ACC112 (cell line): ENCODE data around the gene SALL3.
"Not testable (repeated sequence)": the region's sequence is repeated elsewhere in the genome, so short reads cannot be mapped to it uniquely, and the experiment has no call there.

Source experiments
- H2AFZ ChIP-seq: fragments of 200-600 bp; sonication (generic); one replicate; pipeline ENCODE4 v1.6.0; 2017; ENCODE audit warnings: antibody characterized with exemption, low read length; ENCODE audit not compliant: unreplicated experiment
- H3K27ac ChIP-seq: fragments of 200-600 bp; sonication (generic); 2 replicates; pipeline ENCODE4 v1.5.1; 2014; ENCODE audit warnings: low read depth, mild to moderate bottlenecking, antibody characterized with exemption, low read length, moderate library complexity
- H3K27me3 ChIP-seq: fragments of 200-600 bp; sonication (generic); 2 replicates; pipeline ENCODE4 v1.6.1; 2014; ENCODE audit warnings: mild to moderate bottlenecking, antibody characterized with exemption, low read length, moderate library complexity, mixed read lengths; ENCODE audit not compliant: insufficient read depth
- H3K36me3 ChIP-seq: fragments of 200-600 bp; sonication (generic); 2 replicates; pipeline ENCODE4 v1.6.1; 2016; ENCODE audit warnings: mild to moderate bottlenecking, antibody characterized with exemption, low read length, moderate library complexity, mixed read lengths; ENCODE audit not compliant: insufficient read depth
- H3K4me1 ChIP-seq: fragments of 200-600 bp; sonication (generic); one replicate; pipeline ENCODE4 v1.6.1; 2016; ENCODE audit warnings: low read length, mixed read lengths; ENCODE audit not compliant: insufficient read depth, unreplicated experiment, control insufficient read depth
- H3K4me3 ChIP-seq: fragments of 200-600 bp; sonication (generic); 2 replicates; pipeline ENCODE4 v1.5.1; 2014; ENCODE audit warnings: mild to moderate bottlenecking, low read depth, low read length
- H3K79me2 ChIP-seq: fragments of 200-600 bp; sonication (generic); one replicate; pipeline ENCODE4 v1.6.0; 2016; ENCODE audit warnings: low read length; ENCODE audit not compliant: control insufficient read depth, unreplicated experiment, insufficient read depth

Gene SALL3

GRCh38 chr18:78979730-78980278, at the start of gene SALL3:
Gene SALL3, plus strand, starts transcription at chr18:78979818. Its CDS starts 457 bp downstream, at chr18:78980275.
- no peaks in the 10 kb centered on the region for H3K79me2 ChIP-seq
- H3K36me3 ChIP-seq, result no peaks in the 10 kb centered on the region
- no peak within 1 kb of the TSS for H3K27ac ChIP-seq
- no peaks in the 10 kb centered on the region for H3K4me1 ChIP-seq
- H2AFZ ChIP-seq, result no peak within 1 kb of the TSS
- H3K4me3 ChIP-seq, result no peak within 1 kb of the TSS
- H3K27me3 ChIP-seq, result peaks cover 90% of the 10 kb centered on the region

DNA sequence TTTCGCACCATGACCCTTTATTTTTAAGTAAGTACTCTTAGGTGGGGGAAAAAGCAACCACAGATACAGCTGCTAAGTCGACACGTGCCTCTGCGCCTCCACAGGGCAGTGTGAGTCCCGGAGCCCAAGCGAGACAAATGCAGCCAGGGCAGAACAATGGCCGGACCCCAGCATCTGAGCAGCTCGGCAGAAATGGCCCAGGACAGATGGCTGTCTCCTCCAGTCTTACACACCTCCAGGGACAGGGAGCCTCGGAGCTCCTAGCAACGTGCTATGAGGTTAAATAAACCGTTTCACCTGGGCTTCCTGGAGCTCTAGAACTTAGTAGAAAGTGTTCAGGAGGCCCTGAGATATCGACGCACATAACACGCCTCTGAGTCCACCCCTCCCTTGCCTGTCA, 47.3 kb upstream of the SALL3 start:
- Histone ChIP-seq H3K27me3 (no peaks in the 10 kb centered on the region), H2AFZ (no peak overlapping the region), H3K79me2 (no peaks in the 10 kb centered on the region), H3K4me1 (no peaks in the 10 kb centered on the region), H3K36me3 (no peaks in the 10 kb centered on the region), H3K4me3 (no peak overlapping the region), H3K27ac (no peak overlapping the region)

- Histone ChIP-seq H2AFZ (no peak overlapping the region), H3K79me2 (no peaks in the 10 kb centered on the region), H3K4me3 (no peak overlapping the region), H3K4me1 (no peaks in the 10 kb centered on the region), H3K27ac (no peak overlapping the region), H3K27me3 (no peaks in the 10 kb centered on the region), H3K36me3 (no peaks in the 10 kb centered on the region)
Observed at GRCh38 chr18:78934003-78934402, 45.6 kb upstream of the SALL3 start.

DNA sequence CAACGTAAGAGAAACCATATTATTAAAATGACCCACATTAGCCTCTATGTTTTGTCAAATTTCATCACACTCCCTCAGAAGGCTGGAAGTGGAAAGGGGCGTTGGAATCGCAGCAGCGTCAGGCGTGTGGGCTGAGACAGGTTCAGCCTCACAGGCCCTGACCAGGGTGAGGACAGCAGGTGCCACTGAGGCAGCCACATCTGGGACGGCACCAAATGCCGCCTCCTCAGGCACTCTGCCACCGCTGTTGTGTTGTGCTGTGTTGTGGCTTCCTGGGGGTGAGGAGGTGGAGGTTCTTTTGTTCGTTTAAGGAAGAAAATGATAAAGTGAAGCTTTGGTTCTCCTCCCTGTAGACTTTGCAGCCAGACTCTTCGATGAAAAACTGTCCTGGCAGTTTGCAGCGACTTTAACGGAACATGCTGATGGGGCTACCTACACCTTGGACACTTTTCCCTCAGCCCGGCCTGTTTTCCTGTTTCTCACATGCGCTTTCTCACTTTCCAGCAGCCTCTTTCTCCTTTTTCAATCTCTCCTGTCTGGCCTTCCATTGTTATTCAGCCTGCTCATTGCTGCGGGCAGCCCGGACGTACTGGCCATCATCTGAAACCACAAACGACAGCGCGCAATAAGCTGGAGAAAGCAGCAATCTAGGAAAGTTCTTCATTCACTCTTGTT, 44.9 kb upstream of the SALL3 start:
- no peak overlapping the region for H2AFZ ChIP-seq
- no peaks in the 10 kb centered on the region for H3K79me2 ChIP-seq
- H3K36me3 ChIP-seq, result no peaks in the 10 kb centered on the region
- no peak overlapping the region for H3K4me3 ChIP-seq
- H3K27ac ChIP-seq, result no peak overlapping the region
- no peaks in the 10 kb centered on the region for H3K27me3 ChIP-seq
- no peaks in the 10 kb centered on the region for H3K4me1 ChIP-seq

DNA sequence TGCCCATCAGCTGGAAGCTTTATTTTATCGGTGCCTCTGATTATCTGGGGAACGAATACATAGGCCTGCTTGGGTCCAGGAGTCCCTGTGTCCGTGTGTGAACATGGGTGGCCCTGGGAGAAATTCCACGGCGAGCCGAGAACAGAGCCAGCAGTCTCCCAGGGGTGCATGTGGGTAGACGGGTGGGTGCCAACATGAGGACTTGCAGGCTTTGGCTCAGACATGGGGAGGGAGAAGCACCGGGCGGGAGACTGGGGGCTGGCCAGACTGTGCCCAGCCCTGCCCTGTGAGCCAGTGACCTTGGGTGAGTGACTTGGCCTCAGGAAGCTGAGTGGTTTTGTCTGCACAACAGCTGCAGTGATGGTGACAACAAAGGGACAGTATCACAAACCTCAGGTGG, 44.2 kb upstream of the SALL3 start:
- H3K4me1 ChIP-seq, result no peaks in the 10 kb centered on the region
- H3K27ac ChIP-seq, result no peak overlapping the region
- no peak overlapping the region for H2AFZ ChIP-seq
- H3K27me3 ChIP-seq, result no peaks in the 10 kb centered on the region
- no peaks in the 10 kb centered on the region for H3K79me2 ChIP-seq
- H3K4me3 ChIP-seq, result no peak overlapping the region
- no peaks in the 10 kb centered on the region for H3K36me3 ChIP-seq

- Histone ChIP-seq H3K4me3 (no peak overlapping the region), H3K4me1 (no peaks in the 10 kb centered on the region), H3K27me3 (no peaks in the 10 kb centered on the region), H3K36me3 (no peaks in the 10 kb centered on the region), H2AFZ (no peak overlapping the region), H3K27ac (no peak overlapping the region), H3K79me2 (no peaks in the 10 kb centered on the region)
Observed at GRCh38 chr18:78936251-78937005, 43.2 kb upstream of the SALL3 start.

GRCh38 chr18:78937166-78937565, 42.5 kb upstream of the SALL3 start:
- Histone ChIP-seq H3K4me1 (no peaks in the 10 kb centered on the region), H3K36me3 (no peaks in the 10 kb centered on the region), H3K27ac (no peak overlapping the region), H2AFZ (no peak overlapping the region), H3K27me3 (no peaks in the 10 kb centered on the region), H3K79me2 (no peaks in the 10 kb centered on the region), H3K4me3 (no peak overlapping the region)

GRCh38 chr18:78939105-78939504, 40.5 kb upstream of the SALL3 start:
- no peaks in the 10 kb centered on the region for H3K79me2 ChIP-seq
- H3K27me3 ChIP-seq, result no peaks in the 10 kb centered on the region
- H3K27ac ChIP-seq, result no peak overlapping the region
- no peaks in the 10 kb centered on the region for H3K36me3 ChIP-seq
- no peaks in the 10 kb centered on the region for H3K4me1 ChIP-seq
- H3K4me3 ChIP-seq, result no peak overlapping the region
- no peak overlapping the region for H2AFZ ChIP-seq

DNA sequence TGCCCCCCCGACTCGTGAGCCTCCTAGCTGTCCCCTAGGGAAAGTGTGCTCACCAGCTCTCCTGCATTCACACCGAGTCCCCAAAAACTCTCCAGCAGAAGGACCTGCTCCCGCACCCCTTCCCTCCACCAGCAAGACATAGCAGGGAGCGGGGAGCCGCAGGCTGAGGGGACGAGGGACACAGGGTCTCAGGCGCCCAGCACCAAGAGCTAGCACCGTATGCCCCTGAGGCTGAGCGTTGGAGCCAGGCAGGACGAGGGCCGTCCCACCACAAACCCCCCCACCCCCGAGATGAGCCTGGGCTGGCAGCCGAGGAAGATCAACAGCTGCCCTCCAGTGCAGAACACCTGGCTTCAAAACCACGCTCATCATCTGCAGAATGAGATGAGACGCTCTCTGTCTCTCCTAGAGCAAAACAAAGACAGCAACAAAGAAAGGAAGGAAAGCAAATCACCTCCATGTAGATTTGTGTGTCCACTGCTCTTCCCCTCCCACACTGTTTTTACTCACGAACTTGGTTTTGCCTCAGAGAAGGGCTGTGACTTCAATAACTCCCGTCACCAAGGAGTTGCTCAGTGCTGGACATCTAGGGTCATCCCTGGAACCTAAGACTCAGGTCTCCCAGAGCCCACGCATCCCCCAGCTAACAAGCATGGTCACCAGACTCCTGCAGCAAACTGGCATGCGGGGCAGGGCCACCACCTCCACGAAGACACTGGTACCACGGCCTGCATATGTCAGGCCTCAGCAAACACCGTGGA, 39.7 kb upstream of the SALL3 start:
- no peak overlapping the region for H3K27ac ChIP-seq
- no peaks in the 10 kb centered on the region for H3K27me3 ChIP-seq
- no peak overlapping the region for H3K4me3 ChIP-seq
- H2AFZ ChIP-seq, result no peak overlapping the region
- no peaks in the 10 kb centered on the region for H3K36me3 ChIP-seq
- H3K4me1 ChIP-seq, result no peaks in the 10 kb centered on the region
- no peaks in the 10 kb centered on the region for H3K79me2 ChIP-seq

- not testable (repeated sequence) for H3K27me3 ChIP-seq, H2AFZ ChIP-seq, H3K4me1 ChIP-seq, H3K79me2 ChIP-seq, H3K4me3 ChIP-seq, H3K27ac ChIP-seq, H3K36me3 ChIP-seq
Observed at GRCh38 chr18:78942236-78942635, 37.4 kb upstream of the SALL3 start.
